ENCODE measurements around the gene RAE1.

Gene RAE1

GRCh38 chr20:57421253-57422220 lies 70.5 kb downstream of the RAE1 start:
- no peak for TF ChIP-seq CTCF (IDR thresholded peaks at IDR 0.05; ENCODE audit: insufficient read depth, low read depth, low read length, missing control alignments)
- no peak overlapping the region for H3K4me3 ChIP-seq (ENCODE audit: low read length)

GRCh38 chr20:57422254-57422653 lies 71.2 kb downstream of the RAE1 start:
- TF ChIP-seq CTCF (IDR thresholded peaks at IDR 0.05; ENCODE audit: insufficient read depth, low read depth, low read length, missing control alignments): no peak
- no peak for DNase-seq (ENCODE audit: low read depth)
- no peak overlapping the region for H3K4me3 ChIP-seq (ENCODE audit: low read length)

More at GRCh38 chr20:57421253-57422220, 70.5 kb downstream of the RAE1 start:
- no peak for DNase-seq (ENCODE audit: low read depth)

GRCh38 chr20:57425150-57426013 lies 74.3 kb downstream of the RAE1 start:
- TF ChIP-seq CTCF (IDR thresholded peaks at IDR 0.05; ENCODE audit: insufficient read depth, low read depth, low read length, missing control alignments): no peak
- no peak for DNase-seq (ENCODE audit: low read depth)
- no peak overlapping the region for H3K4me3 ChIP-seq (ENCODE audit: low read length)

- TF ChIP-seq CTCF (IDR thresholded peaks at IDR 0.05; ENCODE audit: insufficient read depth, low read depth, low read length, missing control alignments): no peak
- DNase-seq (ENCODE audit: low read depth): no peak
- no peak overlapping the region for H3K4me3 ChIP-seq (ENCODE audit: low read length)
Measured at GRCh38 chr20:57426271-57426689, 75.2 kb downstream of the RAE1 start.

GRCh38 chr20:57426831-57427230 lies 75.8 kb downstream of the RAE1 start:
- DNase-seq (ENCODE audit: low read depth): no peak
- TF ChIP-seq CTCF (IDR thresholded peaks at IDR 0.05; ENCODE audit: insufficient read depth, low read depth, low read length, missing control alignments): no peak
- H3K4me3 ChIP-seq (ENCODE audit: low read length): no peak overlapping the region

GRCh38 chr20:57428324-57429158 lies 77.5 kb downstream of the RAE1 start:
- no peak for DNase-seq (ENCODE audit: low read depth)
- no peak overlapping the region for H3K4me3 ChIP-seq (ENCODE audit: low read length)
- TF ChIP-seq CTCF (IDR thresholded peaks at IDR 0.05; ENCODE audit: insufficient read depth, low read depth, low read length, missing control alignments): no peak
